GM18505 (cell line): ENCODE data around the gene MOB3A.
"Not testable (repeated sequence)": the region's sequence is repeated elsewhere in the genome, so short reads cannot be mapped to it uniquely, and the experiment has no call there.

ENCODE experiments used
- ATAC-seq: cut with Tn5 transposase; IDR thresholded peaks from one replicate; pipeline ENCODE4 v1.9.1; 2021; ENCODE audit not compliant: unreplicated experiment
- POLR2A ChIP-seq: IDR thresholded peaks from 4 replicates; pipeline ENCODE4 v1.6.1; 2011; ENCODE audit warnings: borderline replicate concordance; ENCODE audit not compliant: insufficient read depth, insufficient read length; ENCODE audit errors: extremely low read depth

The MOB3A gene

GRCh38 chr19:2096034-2096479, at the start of gene MOB3A:
TSS of gene MOB3A (minus strand) at chr19:2096326. CDS start at chr19:2078560, 17,766 bp downstream.
- ATAC-seq, result peak; percentile 39
- peak; percentile 83 for TF ChIP-seq POLR2A

- TF ChIP-seq POLR2A, result no peak
- no peak for ATAC-seq
These were observed 49.7 kb upstream of the MOB3A start for GRCh38 chr19:2145831-2146241.

GRCh38 chr19:2144190-2144589, 48.1 kb upstream of the MOB3A start:
- no peak for TF ChIP-seq POLR2A

GRCh38 chr19:2142173-2142829, 46.2 kb upstream of the MOB3A start:
- ATAC-seq, result no peak
- no peak for TF ChIP-seq POLR2A

More at GRCh38 chr19:2144190-2144589, 48.1 kb upstream of the MOB3A start:
- ATAC-seq, result no peak

- ATAC-seq, result no peak
- no peak for TF ChIP-seq POLR2A
These were observed 44.0 kb upstream of the MOB3A start for GRCh38 chr19:2140138-2140569.

GRCh38 chr19:2139385-2140137, 43.4 kb upstream of the MOB3A start:
- no peak for ATAC-seq
- TF ChIP-seq POLR2A, result no peak

- TF ChIP-seq POLR2A, result no peak
- ATAC-seq, result no peak
These were observed 42.1 kb upstream of the MOB3A start for GRCh38 chr19:2138061-2138728.

GRCh38 chr19:2136796-2137195, 40.7 kb upstream of the MOB3A start:
- no peak for TF ChIP-seq POLR2A
- ATAC-seq, result no peak

GRCh38 chr19:2135474-2136402, 39.6 kb upstream of the MOB3A start:
- no peak for ATAC-seq
- TF ChIP-seq POLR2A, result no peak

- ATAC-seq, result no peak
- no peak for TF ChIP-seq POLR2A
These were observed 36.8 kb upstream of the MOB3A start for GRCh38 chr19:2132731-2133490.

GRCh38 chr19:2132191-2132590, 36.1 kb upstream of the MOB3A start:
- ATAC-seq, result no peak
- no peak for TF ChIP-seq POLR2A

- ATAC-seq, result not testable (repeated sequence)
These were observed 35.2 kb upstream of the MOB3A start for GRCh38 chr19:2131012-2131975.
